H1 (cell line): Measurements from ENCODE around the gene OXNAD1. TPM values are rescaled to one million over a fixed set of nuclear protein-coding genes. Genes with fewer than 3 reads are reported as not detected.

ENCODE experiments used
- CTCF ChIA-PET: fragments of 300-600 bp; sonication (Branson Sonifier 250); formaldehyde crosslinking; loops from one replicate; lab custom pipeline; 2021; ENCODE audit not compliant: partially characterized antibody; lab: Charles Lee
- POLR2A ChIA-PET: fragments of 300-600 bp; sonication (Branson Sonifier 250); formaldehyde crosslinking; loops from one replicate; lab custom pipeline; 2021; ENCODE audit warnings: inconsistent platforms; ENCODE audit not compliant: partially characterized antibody; lab: Charles Lee
- DNase-seq, 2 experiments: peaks; one replicate each; pipeline versions ENCODE4 v3.0.0 to v3.0.0-alpha.2; 2010 to 2022; ENCODE audit warnings: low spot score in 2 of 2, low read depth in 1 of 2, mixed read lengths in 1 of 2
- FAIRE-seq: peaks from 2 replicates; lab custom pipeline; 2011; peaks lifted over from hg19 to GRCh38; lab: Jason Lieb, UNC
- H2AFZ ChIP-seq: 2 replicates; pipeline ENCODE4 v1.8.1; 2012; ENCODE audit warnings: low read length, inconsistent platforms
- H2AK5ac ChIP-seq: 2 replicates; pipeline ENCODE4 v1.6.1; 2013; ENCODE audit warnings: low read depth, low read length
- H2BK120ac ChIP-seq: replicated peaks from 2 replicates; pipeline ENCODE3; 2013; ENCODE audit warnings: low read depth, low read length, inconsistent platforms
- H2BK12ac ChIP-seq: 2 replicates; pipeline ENCODE4 v1.6.1; 2013; ENCODE audit warnings: low read depth, low read length
- H2BK15ac ChIP-seq: 2 replicates; pipeline ENCODE4 v1.6.1; 2013; ENCODE audit warnings: low read length
- H2BK20ac ChIP-seq: 2 replicates; pipeline ENCODE4 v1.6.1; 2013; ENCODE audit warnings: low read length
- H2BK5ac ChIP-seq: 2 replicates; pipeline ENCODE4 v1.6.1; 2013; ENCODE audit warnings: low read depth, low read length
- H3K14ac ChIP-seq: 2 replicates; pipeline ENCODE4 v1.6.1; 2013; ENCODE audit warnings: inconsistent platforms; ENCODE audit not compliant: insufficient read length
- H3K18ac ChIP-seq: 2 replicates; pipeline ENCODE4 v1.6.1; 2013; ENCODE audit warnings: low read length; ENCODE audit errors: extremely low read depth
- H3K23ac ChIP-seq: 2 replicates; pipeline ENCODE4 v1.6.1; 2013; ENCODE audit warnings: inconsistent platforms; ENCODE audit not compliant: insufficient read length
- H3K23me2 ChIP-seq: 2 replicates; pipeline ENCODE4 v1.6.1; 2013; ENCODE audit warnings: low read depth, low read length
- H3K27ac ChIP-seq: 2 replicates; pipeline ENCODE4 v1.6.1; 2011; ENCODE audit warnings: low read depth, low read length, inconsistent platforms
- H3K27me3 ChIP-seq, 4 experiments: replicated peaks in 1 of 4; 1 replicate in 1 of 4; 2 replicates in 3 of 4; pipeline versions ENCODE4 v1.6.1 to v1.8.1; 2011 to 2013; ENCODE audit warnings: low read length in 3 of 4, mild to moderate bottlenecking in 3 of 4, inconsistent platforms in 2 of 4, mixed read lengths in 2 of 4, moderate library complexity in 1 of 4; ENCODE audit not compliant: control insufficient read depth in 3 of 4, insufficient read depth in 3 of 4; ENCODE audit errors: extremely low read depth in 1 of 4
- H3K36me3 ChIP-seq, 4 experiments: 2 replicates each; pipeline versions ENCODE4 v1.6.1 to v1.8.1; 2011 to 2013; ENCODE audit warnings: mild to moderate bottlenecking in 4 of 4, low read length in 3 of 4, moderate library complexity in 2 of 4, control low read depth in 1 of 4, inconsistent platforms in 1 of 4; ENCODE audit not compliant: insufficient read depth in 4 of 4, control insufficient read depth in 2 of 4
- H3K4ac ChIP-seq: replicated peaks from 2 replicates; pipeline ENCODE3; 2013; ENCODE audit warnings: low read length, low read depth, mixed read lengths, inconsistent platforms; ENCODE audit not compliant: insufficient read length
- H3K4me1 ChIP-seq, 4 experiments: replicated peaks in 1 of 4; 1 replicate in 1 of 4; 2 replicates in 3 of 4; pipeline versions ENCODE4 v1.6.1 to v1.8.1; 2011 to 2013; ENCODE audit warnings: low read length in 3 of 4, inconsistent platforms in 2 of 4, mixed read lengths in 1 of 4; ENCODE audit not compliant: insufficient read depth in 4 of 4, control insufficient read depth in 3 of 4
- H3K4me2 ChIP-seq, 2 experiments: 2 replicates each; pipeline versions ENCODE4 v1.6.1 to v1.8.1; 2011 to 2013; ENCODE audit warnings: low read depth in 2 of 2, low read length in 2 of 2, control low read depth in 1 of 2, inconsistent platforms in 1 of 2, mild to moderate bottlenecking in 1 of 2; ENCODE audit not compliant: insufficient read depth in 1 of 2
- H3K4me3 ChIP-seq, 4 experiments: fragments of 200-600, 300-600 bp in 1 of 4; sonication (generic), shearing (Covaris generic), sonication (Bioruptor Twin) in 1 of 4; 2 replicates each; pipeline versions ENCODE4 v1.5.1 to v1.8.1; 2011 to 2016; ENCODE audit warnings: low read length in 4 of 4, low read depth in 3 of 4, control low read depth in 2 of 4, inconsistent platforms in 2 of 4, mild to moderate bottlenecking in 2 of 4, mixed read lengths in 1 of 4, moderate library complexity in 1 of 4; ENCODE audit not compliant: insufficient read depth in 2 of 4; ENCODE audit errors: extremely low read depth in 1 of 4
- H3K56ac ChIP-seq: replicated peaks from 2 replicates; pipeline ENCODE3; 2013; ENCODE audit warnings: low read depth, mild to moderate bottlenecking, mixed read lengths, low read length, inconsistent platforms; ENCODE audit not compliant: insufficient read length
- H3K79me1 ChIP-seq: 2 replicates; pipeline ENCODE4 v1.6.1; 2013; ENCODE audit warnings: low read depth, low read length, control low read depth
- H3K79me2 ChIP-seq, 2 experiments: 2 replicates each; pipeline versions ENCODE4 v1.6.1 to v1.8.1; 2012 to 2013; ENCODE audit warnings: low read length in 2 of 2, mild to moderate bottlenecking in 2 of 2, inconsistent platforms in 1 of 2; ENCODE audit not compliant: insufficient read depth in 2 of 2, control insufficient read depth in 1 of 2
- H3K9ac ChIP-seq, 4 experiments: replicated peaks in 1 of 4; 1 replicate in 1 of 4; 2 replicates in 3 of 4; pipeline versions ENCODE4 v1.6.1 to v1.8.1; 2011 to 2013; ENCODE audit warnings: low read depth in 3 of 4, low read length in 3 of 4, control low read depth in 2 of 4, mild to moderate bottlenecking in 2 of 4, moderate library complexity in 2 of 4, inconsistent platforms in 1 of 4; ENCODE audit errors: extremely low read depth in 1 of 4
- H3K9me3 ChIP-seq, 2 experiments: 2 replicates each; pipeline versions ENCODE4 v1.6.1 to v1.8.1; 2012 to 2013; ENCODE audit warnings: mild to moderate bottlenecking in 2 of 2, moderate library complexity in 2 of 2, control low read depth in 1 of 2, inconsistent platforms in 1 of 2, low read depth in 1 of 2, low read length in 1 of 2, mixed read lengths in 1 of 2; ENCODE audit not compliant: insufficient read depth in 2 of 2
- H4K20me1 ChIP-seq, 2 experiments: replicated peaks in 1 of 2; 2 replicates each; pipeline versions ENCODE3 to v1.8.1; 2011 to 2013; ENCODE audit warnings: inconsistent platforms in 2 of 2, low read length in 2 of 2, mild to moderate bottlenecking in 1 of 2; ENCODE audit not compliant: insufficient read depth in 2 of 2, control insufficient read depth in 1 of 2
- H4K5ac ChIP-seq: 2 replicates; pipeline ENCODE4 v1.6.1; 2013; ENCODE audit warnings: low read length, low read depth, mixed read lengths, inconsistent platforms; ENCODE audit not compliant: insufficient read length
- H4K8ac ChIP-seq: 2 replicates; pipeline ENCODE4 v1.8.0; 2013; ENCODE audit warnings: mild to moderate bottlenecking, moderate library complexity, low read length, inconsistent platforms; ENCODE audit not compliant: insufficient read depth; ENCODE audit errors: extremely low read depth
- H4K91ac ChIP-seq: replicated peaks from 2 replicates; pipeline ENCODE3; 2013; ENCODE audit warnings: low read length, mixed read lengths, inconsistent platforms; ENCODE audit not compliant: insufficient read length
- ASH2L ChIP-seq: fragments of 200-600, 300-600 bp; sonication (generic); IDR thresholded peaks from one replicate; pipeline ENCODE4 v1.7.1; 2017; ENCODE audit warnings: low read length
- RAD21 ChIP-seq, 2 experiments: IDR thresholded peaks in 1 of 2; conservative IDR thresholded peaks in 1 of 2; 2 replicates each; pipeline ENCODE4 v1.6.1; 2011; ENCODE audit warnings: low read depth in 2 of 2, low read length in 2 of 2, improper control_type of control experiment in 1 of 2, inconsistent platforms in 1 of 2, mild to moderate bottlenecking in 1 of 2, moderate library complexity in 1 of 2
- SP1 ChIP-seq: IDR thresholded peaks from 2 replicates; pipeline ENCODE4 v1.6.1; 2011; ENCODE audit warnings: low read depth, low read length
- YY1 ChIP-seq: IDR thresholded peaks from 2 replicates; pipeline ENCODE4 v1.6.1; 2011; ENCODE audit warnings: low read depth, mild to moderate bottlenecking, low read length
- WGBS, 2 experiments: shearing (Covaris generic) in 1 of 2; methylation state at CpG; one replicate each; pipeline versions ENCODE4 v1.1.6 to v1.1.7; 2013 to 2015; ENCODE audit warnings: low lambda C conversion rate in 2 of 2, mixed read lengths in 2 of 2, inconsistent platforms in 1 of 2, low coverage in 1 of 2, missing lambda C conversion rate in 1 of 2; ENCODE audit not compliant: insufficient replicate concordance in 2 of 2, insufficient coverage in 1 of 2, insufficient read length in 1 of 2; ENCODE audit errors: extremely low coverage in 1 of 2, missing lambda C conversion rate in 1 of 2; 5-methylcytosine and 5-hydroxymethylcytosine counted together
- polyA plus RNA-seq, 7 experiments: library from polyadenylated mRNA; depleted of rRNA in 3 of 7; stranded (reverse) in 5 of 7; unstranded in 2 of 7; fragments of >200 nt in 5 of 7; fragments of 200-250 nt in 2 of 7; gene quantifications; 1 replicate in 5 of 7; 2 replicates in 1 of 7; 4 replicates in 1 of 7; pipeline versions ENCODE4 v1.2.1 to v1.2.3, GENCODE V29; 2011 to 2013; ENCODE audit warnings: missing spikeins in 2 of 7, mixed read lengths in 2 of 7
- total RNA-seq: library from RNA; stranded (reverse); fragmentation: NEBNext Ultra II Directional; extraction: Animal tissue kit (Norgen Biotek cat#: 25700); gene quantifications from 2 replicates; pipeline ENCODE4 v1.2.1, GENCODE V29; 2021
- TF ChIP-seq, protein P1 (sequence below): IDR thresholded peaks from 2 replicates; pipeline ENCODE4 v1.6.1; 2012; ENCODE audit warnings: inconsistent platforms

The OXNAD1 gene
- total and polyA plus RNA-seq, 2 of the 8 experiments (the other 6 are each of a cell fraction or from before 2014, with no cell fraction given), result 14.9 to 24.8 TPM

GRCh38 chr3:16319307-16319706, 54.3 kb downstream of the OXNAD1 start:
- 65% methylated on average over 4 of the region's 4 CpGs; no CpG with 5 or more reads in 1 of the 2 experiments for WGBS, 2 experiments
- no peak overlapping the region for H4K91ac ChIP-seq
- TF ChIP-seq, protein P1, sequence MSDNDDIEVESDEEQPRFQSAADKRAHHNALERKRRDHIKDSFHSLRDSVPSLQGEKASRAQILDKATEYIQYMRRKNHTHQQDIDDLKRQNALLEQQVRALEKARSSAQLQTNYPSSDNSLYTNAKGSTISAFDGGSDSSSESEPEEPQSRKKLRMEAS, result peak; percentile 70; the same call in 1 of the 2 replicates
- TF ChIP-seq SP1 (no peak), RAD21 (IDR thresholded peaks at IDR 0.05 in 1 of 2, conservative IDR thresholded peaks at IDR 0.05 in 1 of 2; ENCODE audit: low read depth in 2 of 2, low read length in 2 of 2) (peak; percentile 58 to 67), YY1 (peak; percentile 66; the same call in 1 of the 2 replicates), ASH2L (no peak)

More at GRCh38 chr3:16319307-16319706, 54.3 kb downstream of the OXNAD1 start:
- Histone ChIP-seq H3K14ac (no peak overlapping the region), H3K4ac (no peak overlapping the region), H2BK5ac (no peak overlapping the region), H3K36me3 (peaks cover 0 to 6% (median 2%) of the 10 kb centered on the region in 4 experiments; a peak in 4 of 8 replicates), H3K23ac (no peak overlapping the region), H2AK5ac (no peak overlapping the region), H2BK120ac (no peak overlapping the region), H2BK15ac (no peak overlapping the region), H3K27ac (no peak overlapping the region), H3K79me1 (0 out of 2 replicates have a peak, but pooled peaks cover 2% of the 10 kb centered on the region), H3K27me3 (no peaks in the 10 kb centered on the region), H3K4me1 (no peaks in the 10 kb centered on the region), H4K5ac (no peak overlapping the region), H2BK20ac (no peak overlapping the region), H2BK12ac (no peak overlapping the region), H3K56ac (no peak overlapping the region), H3K4me2 (no peak overlapping the region), H4K8ac (no peak overlapping the region), H3K23me2 (no peaks in the 10 kb centered on the region), H3K4me3 (no peak overlapping the region), H4K20me1 (peaks cover 0 to 1% of the 10 kb centered on the region in 2 experiments), H3K79me2 (no peaks in the 10 kb centered on the region), H3K9me3 (no peaks in the 10 kb centered on the region), H2AFZ (no peak overlapping the region), H3K18ac (no peak overlapping the region), H3K9ac (no peak overlapping the region)
- DNase-seq, result no peak
- FAIRE-seq, result peak; percentile 75
- CTCF ChIA-PET, result interaction anchor here (0.8 to 6.8 kb wide), 33 partner anchors 11 to 913 kb away, joined by 3 to 106 read pairs (median 4); no protein-coding TSS in a partner anchor
- POLR2A ChIA-PET, result interaction anchor here (1.0 kb wide), 1 partner anchor 11 kb away, joined by 4 read pairs; no protein-coding TSS in a partner anchor
